Mammary epithelial cell (primary cell): ENCODE data around the gene CCDC171.

Source experiments
- CTCF ChIP-seq, 2 donors: IDR thresholded peaks in 1 of 2; conservative IDR thresholded peaks in 1 of 2; 2 replicates each; pipeline ENCODE4 v1.5.1; 2011 to 2012; ENCODE audit warnings: inconsistent platforms in 2 of 2, low read length in 2 of 2, mild to moderate bottlenecking in 2 of 2, control low read depth in 1 of 2, low read depth in 1 of 2; ENCODE audit not compliant: insufficient read depth in 1 of 2; ENCODE audit errors: extremely low read depth in 1 of 2
- EZH2 ChIP-seq: IDR thresholded peaks from 2 replicates; pipeline ENCODE4 v1.6.1; 2012; ENCODE audit warnings: low read length, inconsistent platforms, borderline replicate concordance

GRCh38 chr9:15519831-15520230 is 33.0 kb upstream of the CCDC171 start:
- TF ChIP-seq CTCF (conservative IDR thresholded peaks at IDR 0.05 in 1 of 2, IDR thresholded peaks at IDR 0.05 in 1 of 2; ENCODE audit: extremely low read depth in 1 of 2, insufficient read depth in 1 of 2, low read depth in 1 of 2, low read length in 2 of 2) (no peak), EZH2 (no peak)
